ENCODE measurements around the gene P2RY6. TPM values are rescaled to one million over a fixed set of nuclear protein-coding genes. Genes with fewer than 3 reads are reported as not detected.

P2RY6 gene
- total and polyA plus RNA-seq, 2 of the 4 experiments (the other 2 are of a cell fraction), result 0.44 TPM; not detected in 1

DNA sequence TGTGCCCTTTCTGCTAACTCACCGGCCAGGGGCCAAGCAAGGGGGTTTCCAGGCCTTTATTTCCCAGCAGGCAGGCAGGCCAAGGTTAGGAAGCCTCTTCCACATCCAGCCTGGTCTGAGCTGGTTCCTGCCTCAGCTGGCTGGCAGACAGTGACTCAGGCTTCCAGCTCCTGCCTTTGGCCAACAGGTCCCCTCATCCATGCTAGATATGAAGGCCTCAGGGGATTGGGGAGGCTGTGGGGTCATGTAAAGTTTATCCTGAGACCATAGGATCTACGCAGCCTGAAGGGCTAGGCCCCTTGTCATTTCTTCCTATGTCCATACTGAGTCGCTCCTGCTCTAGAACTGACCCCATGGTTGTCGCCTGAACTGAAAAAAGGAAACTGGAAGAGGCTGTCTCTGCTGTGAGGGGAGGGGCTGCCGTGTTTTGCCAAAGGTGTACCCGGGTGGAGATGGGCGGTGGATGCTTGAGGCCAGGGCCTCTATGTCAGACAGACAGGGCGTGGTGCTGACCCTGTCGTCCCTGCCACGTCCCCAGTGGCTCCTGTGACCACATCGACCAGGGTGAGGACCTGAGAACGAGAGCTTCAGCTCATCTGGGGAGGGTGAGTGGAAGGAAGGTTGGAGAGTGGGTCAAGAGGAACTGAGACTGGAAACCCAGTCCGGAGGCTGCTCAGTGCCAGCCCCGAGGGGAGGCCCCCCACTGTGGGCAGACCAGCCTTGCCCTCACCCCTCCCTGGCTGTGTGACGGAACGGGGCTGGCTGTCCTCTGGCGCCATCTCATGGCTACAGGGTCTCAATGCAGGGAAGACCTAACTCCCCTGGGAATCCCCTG lies 17.0 kb downstream of the P2RY6 start:
- no peaks in the 10 kb centered on the region for H3K9me3 ChIP-seq (ENCODE audit: control insufficient read depth, insufficient read depth, low read length)
- H3K14ac ChIP-seq (replicated peaks; ENCODE audit: low read depth, low read length), result peak overlapping the region; percentile 86
- H4K91ac ChIP-seq (ENCODE audit: insufficient read depth, low read depth, low read length), result peak overlapping the region; percentile 93
- peak overlapping the region; percentile 11 for H3K9ac ChIP-seq (ENCODE audit: low read depth, low read length)
- ChIA-PET CTCF (interaction anchor here (0.5 to 4.0 kb wide), 18 partner anchors 13 to 476 kb away, joined by 3 to 34 read pairs (median 4); partner anchors contain the start of gene P2RY6), POLR2A (ENCODE audit: unreplicated experiment) (no interaction called here)
- peak overlapping the region; percentile 50 for H3K4me2 ChIP-seq (ENCODE audit: low read depth, low read length)
- intact Hi-C loops (cut with micrococcal nuclease) (loop anchor here (1.0 to 5.0 kb wide), 6 partner anchors 47 to 562 kb away; partner anchors contain the start of gene FCHSD2), in situ Hi-C loops (cut with MboI; ENCODE audit: low sequenced_read_pairs) (loop anchor here (5.0 to 10.0 kb wide), 3 partner anchors 102 to 564 kb away; no protein-coding TSS in a partner anchor), dilution Hi-C loops (cut with HindIII; ENCODE audit: low sequenced_read_pairs, unreplicated experiment) (no loop called here)
- H2BK5ac ChIP-seq (ENCODE audit: low read depth, low read length, poor library complexity, severe bottlenecking), result peak overlapping the region; percentile 33
- no peaks in the 10 kb centered on the region for H4K20me1 ChIP-seq (ENCODE audit: insufficient read depth, low read length)
- H3K4ac ChIP-seq (ENCODE audit: low read depth, low read length), result peak overlapping the region; percentile 88
- no TSS peak for BruUV-seq (replicated peaks)
- H3K36me3 ChIP-seq (ENCODE audit: control insufficient read depth, insufficient read depth, low read length), result no peaks in the 10 kb centered on the region
- H2AK9ac ChIP-seq (replicated peaks; ENCODE audit: low read depth, low read length, poor library complexity), result peak overlapping the region; percentile 45
- peaks cover 8% of the 10 kb centered on the region for H3K4me1 ChIP-seq (ENCODE audit: control insufficient read depth, insufficient read depth, low read length)
- peak overlapping the region; percentile 93 for H2BK120ac ChIP-seq (ENCODE audit: low read depth, low read length)
- peaks cover 7% of the 10 kb centered on the region for H3K9me1 ChIP-seq (ENCODE audit: insufficient read depth, low read length)
- DNase-seq (peak; percentile 65), ATAC-seq (ENCODE audit: low read depth) (peak; percentile 98)
- H2AK5ac ChIP-seq (ENCODE audit: low read depth, low read length), result peak overlapping the region; percentile 83
- H4K8ac ChIP-seq (ENCODE audit: low read depth in 2 of 2, low read length in 2 of 2), result peak overlapping the region; percentile 66 to 95; a peak in 3 of 4 replicates
- H2AFZ ChIP-seq (replicated peaks; ENCODE audit: low read length, poor library complexity), result peak overlapping the region; percentile 98
- H2BK20ac ChIP-seq (ENCODE audit: low read depth, low read length), result peak overlapping the region; percentile 86
- H3K23ac ChIP-seq (ENCODE audit: low read depth, low read length), result no peak overlapping the region
- WGBS, 2 experiments (ENCODE audit: extremely low coverage in 2 of 2, insufficient read length in 1 of 2), result 0% methylated on average over 1 of the region's 17 CpGs; no CpG with 5 or more reads in 1 of the 2 experiments
- peak overlapping the region; percentile 87; the same call in 2 of the 3 replicates for H2BK15ac ChIP-seq (ENCODE audit: low read depth, low read length)
- no peak overlapping the region for H3K56ac ChIP-seq (ENCODE audit: extremely low read depth, insufficient read depth, low read length)
- no peak overlapping the region for H3K4me3 ChIP-seq (ENCODE audit: insufficient read depth, low read depth, low read length)
- H3K18ac ChIP-seq (ENCODE audit: low read depth, low read length), result peak overlapping the region; percentile 65
- H3K27ac ChIP-seq (ENCODE audit: insufficient read depth, low read length), result peak overlapping the region; percentile 1; the same call in 1 of the 2 replicates
- no peaks in the 10 kb centered on the region for H3K27me3 ChIP-seq (ENCODE audit: control insufficient read depth, insufficient read depth, low read length)
- peak overlapping the region; percentile 81 for H4K5ac ChIP-seq (ENCODE audit: low read depth, low read length)
- H3K79me1 ChIP-seq (ENCODE audit: low read depth in 1 of 2, low read length in 2 of 2), result no peaks in the 10 kb centered on the region
- TF ChIP-seq FOS (IDR thresholded peaks at IDR 0.05; ENCODE audit: low read depth, low read length), result peak; percentile 62; the same call in 1 of the 2 replicates
- TF ChIP-seq SMC3 (IDR thresholded peaks at IDR 0.05; ENCODE audit: low read depth, low read length), result peak; percentile 92
- no peak for TF ChIP-seq NFE2L2 (IDR thresholded peaks at IDR 0.05; ENCODE audit: low read depth, low read length)
- TF ChIP-seq POLR2A (IDR thresholded peaks at IDR 0.05; ENCODE audit: low read depth, low read length), result peak; percentile 50; the same call in 1 of the 2 replicates
- TF ChIP-seq RFX5 (IDR thresholded peaks at IDR 0.05; ENCODE audit: low read depth, low read length), result no peak
- 0 out of 2 replicates have a peak, but pooled peaks have one; percentile 1 for TF ChIP-seq MAFK (IDR thresholded peaks at IDR 0.05; ENCODE audit: low read depth, low read length)
- no peak for TF ChIP-seq CEBPB (IDR thresholded peaks at IDR 0.05; ENCODE audit: low read depth, low read length)
- TF ChIP-seq RAD21 (IDR thresholded peaks at IDR 0.05; ENCODE audit: low read length), result peak; percentile 100
- no peak for TF ChIP-seq CHD1 (IDR thresholded peaks at IDR 0.05; ENCODE audit: low read depth, low read length)
- TF ChIP-seq MAZ (IDR thresholded peaks at IDR 0.05; ENCODE audit: borderline replicate concordance, low read depth, low read length), result peak; percentile 92
- TF ChIP-seq, protein P1, sequence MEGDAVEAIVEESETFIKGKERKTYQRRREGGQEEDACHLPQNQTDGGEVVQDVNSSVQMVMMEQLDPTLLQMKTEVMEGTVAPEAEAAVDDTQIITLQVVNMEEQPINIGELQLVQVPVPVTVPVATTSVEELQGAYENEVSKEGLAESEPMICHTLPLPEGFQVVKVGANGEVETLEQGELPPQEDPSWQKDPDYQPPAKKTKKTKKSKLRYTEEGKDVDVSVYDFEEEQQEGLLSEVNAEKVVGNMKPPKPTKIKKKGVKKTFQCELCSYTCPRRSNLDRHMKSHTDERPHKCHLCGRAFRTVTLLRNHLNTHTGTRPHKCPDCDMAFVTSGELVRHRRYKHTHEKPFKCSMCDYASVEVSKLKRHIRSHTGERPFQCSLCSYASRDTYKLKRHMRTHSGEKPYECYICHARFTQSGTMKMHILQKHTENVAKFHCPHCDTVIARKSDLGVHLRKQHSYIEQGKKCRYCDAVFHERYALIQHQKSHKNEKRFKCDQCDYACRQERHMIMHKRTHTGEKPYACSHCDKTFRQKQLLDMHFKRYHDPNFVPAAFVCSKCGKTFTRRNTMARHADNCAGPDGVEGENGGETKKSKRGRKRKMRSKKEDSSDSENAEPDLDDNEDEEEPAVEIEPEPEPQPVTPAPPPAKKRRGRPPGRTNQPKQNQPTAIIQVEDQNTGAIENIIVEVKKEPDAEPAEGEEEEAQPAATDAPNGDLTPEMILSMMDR (conservative IDR thresholded peaks at IDR 0.05; ENCODE audit: low read depth, low read length), result peak; percentile 99
- TF ChIP-seq, protein P2, sequence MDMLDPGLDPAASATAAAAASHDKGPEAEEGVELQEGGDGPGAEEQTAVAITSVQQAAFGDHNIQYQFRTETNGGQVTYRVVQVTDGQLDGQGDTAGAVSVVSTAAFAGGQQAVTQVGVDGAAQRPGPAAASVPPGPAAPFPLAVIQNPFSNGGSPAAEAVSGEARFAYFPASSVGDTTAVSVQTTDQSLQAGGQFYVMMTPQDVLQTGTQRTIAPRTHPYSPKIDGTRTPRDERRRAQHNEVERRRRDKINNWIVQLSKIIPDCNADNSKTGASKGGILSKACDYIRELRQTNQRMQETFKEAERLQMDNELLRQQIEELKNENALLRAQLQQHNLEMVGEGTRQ (IDR thresholded peaks at IDR 0.05; ENCODE audit: low read depth, low read length), result no peak
- peak; percentile 47 for TF ChIP-seq RCOR1 (IDR thresholded peaks at IDR 0.05; ENCODE audit: insufficient replicate concordance, low read length)
- TF ChIP-seq MXI1 (IDR thresholded peaks at IDR 0.05; ENCODE audit: borderline replicate concordance, low read depth, low read length), result no peak
- no peak for TF ChIP-seq BHLHE40 (IDR thresholded peaks at IDR 0.05; ENCODE audit: low read depth, low read length)

Data from IMR-90 (cell line).